GM21723 (cell line): ENCODE measurements around the gene OR4K2.
"Not testable (repeated sequence)": the region's sequence is repeated elsewhere in the genome, so short reads cannot be mapped to it uniquely, and the experiment has no call there.

Experiments used
- ATAC-seq: cut with Tn5 transposase; IDR thresholded peaks from one replicate; pipeline ENCODE4 v1.9.1; 2021; ENCODE audit warnings: mild to moderate bottlenecking, moderate library complexity; ENCODE audit not compliant: unreplicated experiment

The OR4K2 gene, protein sequence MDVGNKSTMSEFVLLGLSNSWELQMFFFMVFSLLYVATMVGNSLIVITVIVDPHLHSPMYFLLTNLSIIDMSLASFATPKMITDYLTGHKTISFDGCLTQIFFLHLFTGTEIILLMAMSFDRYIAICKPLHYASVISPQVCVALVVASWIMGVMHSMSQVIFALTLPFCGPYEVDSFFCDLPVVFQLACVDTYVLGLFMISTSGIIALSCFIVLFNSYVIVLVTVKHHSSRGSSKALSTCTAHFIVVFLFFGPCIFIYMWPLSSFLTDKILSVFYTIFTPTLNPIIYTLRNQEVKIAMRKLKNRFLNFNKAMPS

DNA sequence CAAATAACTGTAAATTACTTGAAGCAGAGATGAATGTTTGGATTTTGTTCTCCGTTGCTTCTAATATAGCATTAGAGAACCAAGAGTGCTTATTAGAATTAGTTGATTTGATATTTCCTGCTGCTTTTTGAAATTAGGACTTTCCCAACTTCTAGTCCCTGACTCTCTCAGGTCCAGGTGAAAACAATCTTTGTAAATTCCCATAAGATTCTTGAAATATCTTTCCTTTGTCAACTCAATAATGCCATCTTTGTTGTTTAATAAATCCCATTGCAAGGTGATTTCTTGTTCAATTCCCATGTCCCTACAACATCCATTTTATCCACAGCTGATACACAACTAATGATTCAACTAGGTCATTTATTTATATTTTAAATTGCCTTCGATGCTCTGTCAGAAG, at the start of gene OR4K2:
TSS of gene OR4K2 (plus strand) at position 301 of the 400 bp plus-strand sequence. CDS start 1,126 bp downstream, outside the sequence.
- ATAC-seq = no peak

DNA sequence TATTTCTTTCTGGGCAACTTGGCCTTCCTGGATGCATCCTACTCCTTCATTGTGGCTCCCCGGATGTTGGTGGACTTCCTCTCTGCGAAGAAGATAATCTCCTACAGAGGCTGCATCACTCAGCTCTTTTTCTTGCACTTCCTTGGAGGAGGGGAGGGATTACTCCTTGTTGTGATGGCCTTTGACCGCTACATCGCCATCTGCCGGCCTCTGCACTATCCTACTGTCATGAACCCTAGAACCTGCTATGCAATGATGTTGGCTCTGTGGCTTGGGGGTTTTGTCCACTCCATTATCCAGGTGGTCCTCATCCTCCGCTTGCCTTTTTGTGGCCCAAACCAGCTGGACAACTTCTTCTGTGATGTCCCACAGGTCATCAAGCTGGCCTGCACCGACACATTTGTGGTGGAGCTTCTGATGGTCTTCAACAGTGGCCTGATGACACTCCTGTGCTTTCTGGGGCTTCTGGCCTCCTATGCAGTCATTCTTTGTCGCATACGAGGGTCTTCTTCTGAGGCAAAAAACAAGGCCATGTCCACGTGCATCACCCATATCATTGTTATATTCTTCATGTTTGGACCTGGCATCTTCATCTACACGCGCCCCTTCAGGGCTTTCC, 47.2 kb upstream of the OR4K2 start:
- ATAC-seq = not testable (repeated sequence)

DNA sequence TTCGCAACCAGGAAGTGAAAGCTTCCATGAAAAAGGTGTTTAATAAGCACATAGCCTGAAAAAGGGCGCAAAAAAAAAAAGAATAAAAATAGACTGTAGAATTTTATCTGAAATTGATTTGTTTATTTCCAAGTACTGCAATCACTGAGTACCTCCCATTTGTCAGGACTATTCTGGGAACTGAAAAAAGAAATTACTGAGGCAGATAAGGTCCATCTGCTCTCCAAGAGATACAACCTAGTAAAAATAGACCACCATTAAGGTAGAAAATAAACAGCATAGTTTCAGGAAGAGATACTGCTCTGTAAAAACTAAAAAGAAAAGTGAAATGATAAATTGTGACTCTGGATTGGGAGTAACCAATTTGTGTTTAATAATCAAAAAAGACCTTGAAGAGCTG, 46.6 kb upstream of the OR4K2 start:
- ATAC-seq = no peak

DNA sequence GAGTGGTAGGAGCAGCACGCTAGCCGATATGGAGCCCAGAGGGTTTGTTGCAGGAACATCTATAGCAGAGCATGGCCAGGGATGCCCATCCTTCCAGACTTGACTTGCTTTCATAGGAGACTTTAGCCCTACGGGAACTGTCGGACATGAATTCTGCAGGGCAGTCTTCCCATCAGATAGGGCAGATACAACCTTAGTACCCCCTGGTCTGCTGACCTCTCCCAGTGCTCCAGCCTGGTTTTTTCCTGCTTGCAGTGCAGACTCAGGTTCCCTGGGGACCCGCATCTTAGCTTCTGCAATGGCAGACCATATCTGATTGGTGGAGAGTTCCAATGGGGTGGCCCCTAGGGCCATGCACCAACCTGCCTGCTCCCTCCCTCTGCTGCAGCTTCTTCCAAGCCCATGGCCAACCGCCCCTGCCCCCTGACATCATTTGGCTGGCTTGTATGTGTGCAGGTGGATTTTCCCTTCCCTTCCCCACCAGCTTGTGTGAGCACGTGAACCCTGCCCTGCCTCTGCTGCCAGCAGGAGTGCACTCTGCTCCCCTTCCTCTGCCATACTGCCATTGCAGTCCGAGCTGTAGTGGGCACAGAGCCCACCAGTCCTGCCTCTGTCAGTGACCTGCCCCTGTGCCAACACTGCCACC, 40.6 kb upstream of the OR4K2 start:
- not testable (repeated sequence) for ATAC-seq

DNA sequence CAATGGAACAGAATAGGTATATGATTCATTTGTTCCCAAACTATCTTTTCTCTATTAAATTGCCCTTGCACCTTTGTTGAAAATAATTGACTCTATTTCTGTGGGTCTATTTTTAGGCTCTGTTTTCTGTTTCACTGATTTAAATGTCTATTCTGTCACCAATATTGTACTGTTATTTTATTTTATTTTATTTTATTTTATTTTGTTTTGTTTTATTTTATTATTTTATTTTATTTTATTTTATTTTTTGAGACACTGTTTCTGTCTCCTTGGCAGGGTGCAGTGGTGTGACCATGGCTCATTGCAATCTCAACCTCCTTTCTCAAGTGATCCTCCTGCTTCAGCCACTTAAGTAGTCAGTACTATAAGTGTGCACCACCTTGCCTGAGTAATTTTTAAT, 36.5 kb upstream of the OR4K2 start:
- ATAC-seq = no peak

DNA sequence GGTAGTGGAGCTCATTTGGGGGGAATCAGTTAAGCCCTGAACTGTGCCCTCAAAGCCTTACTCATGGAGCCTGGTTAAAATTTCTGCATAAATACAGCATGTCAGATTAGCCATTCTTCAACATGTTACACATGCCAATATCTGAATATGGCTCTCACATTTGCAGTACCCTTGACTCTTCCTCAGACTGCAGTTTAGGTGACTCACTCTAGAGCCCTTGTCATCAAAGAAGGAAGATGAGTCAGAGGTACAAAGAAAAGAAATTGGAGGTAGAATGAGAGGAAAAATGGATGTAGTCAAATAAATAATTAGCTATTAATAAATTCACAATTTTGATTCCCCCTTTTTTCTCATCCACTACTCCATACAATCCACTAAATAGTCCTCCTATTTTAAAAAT, 23.6 kb upstream of the OR4K2 start:
- ATAC-seq = no peak

DNA sequence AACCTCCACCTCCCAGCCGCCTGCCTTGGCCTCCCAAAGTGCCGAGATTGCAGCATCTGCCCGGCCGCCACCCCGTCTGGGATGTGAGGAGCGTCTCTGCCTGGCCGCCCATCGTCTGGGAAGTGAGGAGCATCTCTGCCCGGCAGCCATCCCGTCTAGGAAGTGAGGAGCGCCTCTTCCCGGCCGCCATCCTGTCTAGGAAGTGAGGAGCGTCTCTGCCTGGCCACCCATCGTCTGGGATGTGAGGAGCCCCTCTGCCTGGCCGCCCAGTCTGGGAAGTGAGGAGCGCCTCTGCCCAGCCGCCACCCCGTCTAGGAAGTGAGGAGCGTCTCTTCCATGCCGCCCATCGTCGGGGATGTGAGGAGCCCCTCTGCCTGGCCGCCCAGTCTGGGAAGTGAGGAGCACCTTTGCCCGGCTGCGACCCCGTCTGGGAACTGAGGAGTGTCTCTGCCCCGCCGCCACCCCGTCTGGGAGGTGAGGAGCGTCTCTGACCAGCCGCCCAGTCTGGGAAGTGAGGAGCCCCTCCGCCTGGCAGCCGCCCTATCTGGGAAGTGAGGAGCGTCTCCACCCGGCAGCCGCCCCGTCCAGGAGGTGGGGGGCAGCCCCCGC, 8.8 kb upstream of the OR4K2 start:
- not testable (repeated sequence) for ATAC-seq

DNA sequence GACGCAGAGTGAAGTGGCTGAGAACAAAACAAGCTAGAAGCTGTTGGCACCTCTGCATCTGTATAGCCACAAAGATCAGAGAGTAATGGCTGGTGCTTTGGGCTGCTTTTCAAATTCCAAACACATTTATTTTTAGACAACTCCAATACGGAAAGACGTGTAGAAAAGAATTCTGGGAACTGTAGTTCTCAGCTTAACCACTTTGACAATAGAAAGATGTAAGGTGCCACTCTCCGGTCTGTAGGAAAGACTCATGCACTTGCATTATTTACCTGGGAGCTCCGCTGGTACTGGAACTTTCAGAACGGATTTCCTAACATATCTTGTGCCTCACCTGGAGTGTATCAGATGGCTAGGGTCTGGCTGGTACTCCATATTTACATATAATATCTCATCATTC, 1.8 kb upstream of the OR4K2 start:
- ATAC-seq = no peak

DNA sequence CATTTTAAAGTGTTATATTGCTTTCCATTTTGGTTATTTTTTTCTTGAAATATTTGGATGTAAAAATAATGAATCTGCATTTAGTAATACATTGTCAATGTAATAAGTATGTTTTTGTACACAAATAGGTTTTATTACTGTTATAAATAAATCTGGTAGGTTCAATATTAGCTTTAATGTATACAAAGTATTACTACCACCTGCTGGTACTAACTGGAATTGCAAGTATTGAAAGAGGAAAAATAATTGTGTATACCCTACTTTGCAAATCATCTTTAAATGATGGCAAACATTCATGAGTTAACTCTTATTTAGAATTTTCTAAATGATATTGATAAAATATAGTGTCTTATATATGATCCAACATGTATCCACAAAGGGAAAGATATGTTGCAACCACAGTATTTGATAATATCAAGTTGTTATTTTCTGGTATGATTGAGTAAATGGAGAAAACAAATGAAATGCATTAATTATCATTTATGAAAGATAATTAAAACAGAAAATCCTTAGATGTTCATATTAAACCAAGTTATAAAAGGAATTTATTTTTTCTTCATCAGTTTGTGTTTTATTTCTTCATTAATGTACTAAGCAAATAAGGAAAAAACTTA, 3.2 kb downstream of the OR4K2 start:
- no peak for ATAC-seq

DNA sequence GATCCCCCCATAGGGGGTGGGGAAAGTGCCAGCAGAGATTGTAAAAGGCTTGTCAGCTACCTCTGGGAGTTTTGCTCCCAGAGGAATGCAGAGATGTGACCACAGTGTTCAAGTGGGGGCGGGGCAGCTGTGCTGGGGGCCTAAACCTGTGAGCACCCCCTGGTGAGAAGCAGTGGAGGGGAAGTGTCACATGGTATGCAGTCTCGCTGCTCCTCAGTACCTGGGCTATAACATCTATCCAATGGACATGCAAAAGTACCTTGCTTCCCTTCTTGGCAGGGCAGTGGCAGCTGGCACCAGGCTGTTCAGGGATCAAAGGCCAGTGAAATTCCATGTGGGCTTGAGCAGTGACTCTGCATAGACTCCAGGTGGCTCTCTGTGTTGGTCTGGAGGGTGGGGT, 20.3 kb downstream of the OR4K2 start:
- ATAC-seq = no peak

DNA sequence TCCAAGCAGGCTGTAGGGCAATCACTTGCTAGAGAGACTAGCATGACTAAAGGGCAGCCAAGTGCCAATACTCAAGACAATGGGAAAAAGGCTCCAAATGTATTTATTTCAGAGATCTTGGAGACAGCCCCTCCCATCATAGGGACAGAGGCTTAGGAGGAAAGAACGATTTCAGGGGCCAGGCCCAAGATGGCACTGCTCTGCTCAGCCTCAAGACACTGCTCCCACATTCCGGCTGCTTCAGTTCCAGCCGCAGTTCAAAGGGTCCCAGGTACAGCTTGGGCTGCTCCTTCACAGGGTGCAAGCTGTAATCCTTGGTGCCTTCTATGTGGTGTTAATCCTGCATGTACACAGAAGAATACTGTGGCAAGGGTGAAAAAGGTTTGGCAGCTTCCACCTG, 26.1 kb downstream of the OR4K2 start:
- ATAC-seq = no peak

DNA sequence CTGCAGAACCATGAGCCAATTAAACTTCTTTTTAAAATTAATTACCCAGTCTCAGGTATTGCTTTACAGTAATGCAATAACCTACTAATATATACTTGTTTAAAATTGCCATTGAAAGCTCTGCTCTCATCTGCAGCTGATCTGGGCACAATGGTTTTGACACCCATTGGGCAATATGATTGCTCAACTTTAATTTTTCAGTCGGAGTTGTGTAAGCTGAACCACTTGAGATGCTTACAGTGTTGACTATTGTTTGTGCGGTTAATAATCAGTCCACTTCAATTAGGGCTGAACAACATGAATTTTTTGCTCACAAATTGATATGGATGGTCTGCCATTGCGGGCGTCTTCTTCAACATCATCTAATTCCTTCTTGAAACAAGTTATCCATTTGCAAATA, 27.5 kb downstream of the OR4K2 start:
- ATAC-seq = no peak

DNA sequence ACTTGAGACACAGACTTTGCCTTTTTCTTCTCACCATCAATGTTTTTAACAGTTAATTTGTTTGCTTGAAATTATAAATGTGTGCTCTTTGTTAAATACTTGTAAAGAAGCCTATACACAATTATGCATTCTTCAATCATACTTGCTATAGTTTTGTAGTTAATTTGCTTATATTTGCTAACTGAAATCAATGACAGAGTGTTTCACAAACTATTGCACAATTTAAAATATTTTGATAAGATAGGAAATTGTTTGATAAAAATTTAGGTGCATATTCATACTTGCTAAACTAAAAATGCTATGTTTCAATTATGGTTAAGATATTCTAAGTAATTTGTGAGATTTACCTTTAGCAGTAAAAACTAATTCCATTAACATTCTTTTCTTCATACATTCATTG, 31.7 kb downstream of the OR4K2 start:
- no peak for ATAC-seq

DNA sequence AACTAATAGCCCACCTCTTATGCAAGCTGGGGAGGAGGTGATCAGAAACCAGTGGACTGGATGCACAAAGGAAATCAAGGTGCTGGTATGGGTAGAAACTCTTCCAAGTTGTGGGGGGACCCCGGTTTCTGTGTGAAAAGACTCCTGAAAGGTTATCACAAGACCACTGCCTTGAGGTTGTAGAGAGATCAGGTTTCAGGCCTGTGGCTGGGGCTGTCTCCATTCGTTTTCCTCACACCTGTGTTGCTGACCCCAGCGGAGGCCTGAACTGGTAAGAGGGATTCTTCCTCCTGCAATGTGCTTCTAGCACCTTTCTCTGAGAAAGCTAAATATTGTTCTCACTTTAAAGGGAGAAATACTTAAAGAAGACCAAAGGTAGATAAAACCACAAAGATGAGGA, 36.2 kb downstream of the OR4K2 start:
- no peak for ATAC-seq

DNA sequence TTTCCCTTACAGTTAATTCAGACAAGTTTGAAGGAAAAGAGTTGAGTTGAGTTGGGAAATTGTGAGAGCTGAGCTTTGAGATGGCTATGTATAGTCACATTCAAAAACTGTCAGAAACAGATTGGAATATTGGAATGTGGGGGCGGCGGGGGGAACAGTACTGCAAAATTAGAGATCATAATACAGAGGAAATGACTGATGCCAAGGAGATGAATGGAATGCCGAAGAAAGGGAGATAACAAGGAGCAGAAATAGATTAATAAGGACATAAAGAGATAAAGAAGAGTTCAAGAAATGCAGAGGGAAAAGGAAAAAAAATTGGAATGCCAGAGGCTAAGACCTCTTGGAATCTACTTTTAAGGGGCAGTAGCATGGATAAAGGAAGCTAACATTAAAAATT, 42.3 kb downstream of the OR4K2 start:
- no peak for ATAC-seq

DNA sequence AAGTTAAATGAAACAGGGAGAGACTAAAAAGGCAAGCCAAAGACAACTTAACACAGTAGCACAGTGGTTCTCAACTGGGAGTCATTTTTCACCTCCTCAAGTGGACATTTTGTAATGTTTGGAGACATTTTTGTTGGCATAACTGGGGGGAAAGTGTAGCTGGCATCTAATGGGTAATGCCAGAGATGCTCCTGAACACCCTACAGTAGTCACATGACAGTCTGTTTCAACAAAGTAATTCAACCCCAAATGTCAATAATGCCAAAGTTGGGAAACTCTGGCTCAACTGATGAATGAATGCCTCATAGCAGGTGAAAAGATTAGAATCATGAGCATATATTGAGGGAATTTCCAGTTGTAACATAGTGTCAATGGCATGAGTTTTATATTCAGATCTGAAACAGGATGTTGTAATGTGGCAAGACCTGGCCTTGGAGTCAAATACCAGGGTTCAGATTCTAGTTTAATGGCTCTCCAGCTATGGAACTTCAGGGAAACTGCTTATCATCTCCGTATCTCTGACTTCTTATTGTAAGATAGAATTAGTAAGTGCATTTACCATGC, 43.1 kb downstream of the OR4K2 start:
- ATAC-seq = no peak

DNA sequence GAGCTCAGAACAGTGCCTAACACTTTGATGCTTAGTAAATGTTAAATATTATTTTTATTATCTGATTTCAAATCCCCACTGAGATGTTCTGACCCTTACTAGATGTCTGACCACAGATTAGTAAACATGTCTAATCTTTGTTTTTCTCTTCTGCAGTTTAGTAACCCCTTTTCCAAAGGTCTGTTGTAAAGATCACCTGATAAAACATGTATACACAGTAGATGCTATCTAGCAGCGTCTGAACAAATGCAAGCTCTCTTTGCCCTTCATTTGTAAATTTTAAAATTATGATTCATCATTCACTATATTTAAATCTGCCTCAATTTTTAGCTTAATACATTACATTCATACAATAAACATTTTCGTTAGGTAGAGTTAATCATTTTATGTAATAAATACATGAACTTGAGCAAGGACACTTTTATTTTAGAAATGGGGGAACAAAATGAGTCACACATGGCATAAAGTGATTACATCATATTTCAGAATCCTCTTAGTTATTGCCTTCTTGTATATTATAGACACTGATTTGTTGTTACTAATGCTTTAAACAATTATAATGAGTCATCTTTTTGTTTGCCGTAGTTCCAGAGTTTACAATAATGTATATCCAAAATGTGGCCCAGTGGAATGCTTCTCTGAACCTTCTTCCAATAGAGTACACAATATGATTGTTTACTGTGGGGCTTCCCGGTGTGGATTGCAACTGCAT, 43.8 kb downstream of the OR4K2 start:
- no peak for ATAC-seq

DNA sequence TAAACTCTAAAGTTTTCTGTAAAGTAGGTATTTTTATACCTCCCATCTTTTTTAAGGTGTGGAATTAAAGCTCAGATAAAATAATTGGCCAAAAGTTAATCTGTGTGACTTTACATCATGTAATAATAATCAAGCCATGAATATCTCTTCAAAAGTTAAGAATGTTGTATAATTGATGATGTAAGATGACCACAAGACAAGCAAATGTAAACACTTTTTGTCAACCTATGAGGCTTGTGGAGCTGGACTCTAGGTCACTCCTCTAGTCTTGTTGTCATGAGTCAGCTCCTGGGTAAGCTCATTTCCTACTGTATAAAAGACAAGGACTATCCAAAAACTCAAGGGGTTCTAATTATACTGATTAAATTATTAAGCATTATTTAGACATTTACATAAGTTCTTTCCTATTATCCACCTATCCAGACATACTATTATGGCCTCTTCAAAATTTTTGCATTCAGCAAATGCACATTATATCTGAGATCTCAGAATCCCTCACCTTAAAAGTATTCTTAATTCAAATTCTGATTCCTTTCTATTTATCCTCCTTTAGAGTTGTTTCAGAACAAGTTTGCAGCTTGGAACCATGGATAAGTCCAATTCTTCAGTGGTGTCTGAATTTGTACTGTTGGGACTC, 45.2 kb downstream of the OR4K2 start, which contains the start of gene OR4K5:
TSS of gene OR4K5 (plus strand) at position 587 of the 637 bp plus-strand sequence. CDS start at position 587, 0 bp downstream.
- ATAC-seq = no peak

DNA sequence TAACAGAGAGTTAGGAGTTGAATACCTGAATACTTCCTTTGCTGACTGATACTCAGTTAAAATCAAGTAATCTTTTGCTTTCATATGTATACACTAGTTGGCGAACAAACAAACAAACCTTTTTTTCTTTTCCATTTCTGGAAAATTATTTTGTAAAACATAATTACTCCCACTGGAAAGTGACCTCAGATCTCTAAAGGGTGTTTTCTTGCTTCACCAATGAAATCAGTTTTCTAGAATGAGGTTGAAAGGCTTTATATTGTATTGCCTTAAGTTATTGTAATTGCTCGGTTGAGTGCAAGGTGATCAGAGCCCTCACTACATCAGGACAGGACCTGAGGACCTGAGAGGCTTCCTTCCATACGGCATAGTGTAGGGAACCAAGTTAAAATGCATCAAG, 55.7 kb downstream of the OR4K2 start, which contains the start of gene OR4K1:
TSS of gene OR4K1 (plus strand) at position 301 of the 400 bp plus-strand sequence. CDS start 4,750 bp downstream, outside the sequence.
- no peak for ATAC-seq
